T-helper 2 cell (primary cell): ENCODE results near the gene ABCB9.
A peak's percentile ranks its signal among the peaks of the same experiment; 100 is the strongest.
"Not testable (repeated sequence)": the region's sequence is repeated elsewhere in the genome, so short reads cannot be mapped to it uniquely, and the experiment has no call there.

Experiments
- DNase-seq, 5 experiments: peaks; one replicate each; pipeline versions ENCODE4 v3.0.0 to v3.0.0-alpha.2; 2012 to 2022

The ABCB9 gene

DNA sequence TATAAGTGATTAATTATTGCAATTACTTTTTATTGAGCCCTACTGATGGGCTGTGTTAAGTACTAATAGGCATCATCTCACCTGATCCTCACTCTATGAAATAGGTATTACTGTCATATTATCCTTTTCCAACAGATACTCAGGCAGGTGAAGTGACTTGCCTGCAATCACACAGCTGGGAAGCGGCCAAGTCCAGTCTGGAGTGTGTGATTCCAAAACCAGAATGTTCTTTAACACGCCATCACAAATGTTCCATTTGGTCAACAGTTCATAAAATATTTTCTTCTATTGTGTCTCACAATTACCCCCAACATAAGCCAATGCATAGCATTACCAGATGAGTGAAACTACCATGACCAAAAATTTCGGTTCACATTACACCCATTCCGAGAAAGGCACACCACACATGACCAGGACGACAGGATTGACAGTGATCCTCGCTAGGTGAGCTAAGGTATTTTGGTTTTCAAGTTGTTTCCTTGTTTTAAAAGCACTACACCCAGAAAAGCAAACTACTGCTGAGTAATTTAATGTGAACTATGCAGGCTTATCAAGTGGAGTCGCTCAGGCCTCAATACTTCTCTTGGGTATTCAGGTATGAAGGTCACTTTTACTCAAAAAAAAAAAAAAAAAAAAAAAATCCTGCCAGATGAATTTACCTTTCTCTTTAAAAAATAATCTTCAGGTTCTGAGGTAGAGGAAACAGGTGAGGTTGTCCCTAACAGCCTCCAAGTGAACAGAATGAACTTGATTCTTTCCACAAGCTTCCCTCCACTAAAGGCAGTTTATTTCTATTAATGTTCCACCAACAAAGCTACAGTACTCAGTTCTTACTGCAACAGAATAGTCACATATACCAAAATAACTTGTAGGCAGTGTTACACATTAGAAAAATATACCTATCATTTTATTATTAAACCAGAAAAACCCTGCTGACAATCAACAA is 72.8 kb downstream of the ABCB9 start:
- no peak for DNase-seq

DNA sequence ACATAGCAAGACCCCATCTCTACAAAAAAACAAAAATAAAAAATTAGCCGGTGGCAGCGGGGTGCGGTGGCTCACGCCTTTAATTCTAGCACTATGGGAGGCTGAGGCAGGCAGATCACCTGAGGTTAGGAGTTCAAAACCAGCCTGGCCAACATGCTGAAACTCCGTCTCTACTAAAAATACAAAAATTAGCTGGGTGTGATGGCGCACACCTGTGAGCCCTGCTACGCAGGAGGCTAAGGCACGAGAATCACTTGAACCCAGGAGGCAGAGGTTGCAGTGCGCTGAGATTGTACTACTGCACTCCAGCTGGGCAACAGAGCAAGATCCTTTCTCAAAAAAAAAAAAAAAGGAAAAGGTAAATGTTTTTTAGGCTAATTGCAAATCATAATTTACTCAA is 73.5 kb downstream of the ABCB9 start:
- not testable (repeated sequence) for DNase-seq

DNA sequence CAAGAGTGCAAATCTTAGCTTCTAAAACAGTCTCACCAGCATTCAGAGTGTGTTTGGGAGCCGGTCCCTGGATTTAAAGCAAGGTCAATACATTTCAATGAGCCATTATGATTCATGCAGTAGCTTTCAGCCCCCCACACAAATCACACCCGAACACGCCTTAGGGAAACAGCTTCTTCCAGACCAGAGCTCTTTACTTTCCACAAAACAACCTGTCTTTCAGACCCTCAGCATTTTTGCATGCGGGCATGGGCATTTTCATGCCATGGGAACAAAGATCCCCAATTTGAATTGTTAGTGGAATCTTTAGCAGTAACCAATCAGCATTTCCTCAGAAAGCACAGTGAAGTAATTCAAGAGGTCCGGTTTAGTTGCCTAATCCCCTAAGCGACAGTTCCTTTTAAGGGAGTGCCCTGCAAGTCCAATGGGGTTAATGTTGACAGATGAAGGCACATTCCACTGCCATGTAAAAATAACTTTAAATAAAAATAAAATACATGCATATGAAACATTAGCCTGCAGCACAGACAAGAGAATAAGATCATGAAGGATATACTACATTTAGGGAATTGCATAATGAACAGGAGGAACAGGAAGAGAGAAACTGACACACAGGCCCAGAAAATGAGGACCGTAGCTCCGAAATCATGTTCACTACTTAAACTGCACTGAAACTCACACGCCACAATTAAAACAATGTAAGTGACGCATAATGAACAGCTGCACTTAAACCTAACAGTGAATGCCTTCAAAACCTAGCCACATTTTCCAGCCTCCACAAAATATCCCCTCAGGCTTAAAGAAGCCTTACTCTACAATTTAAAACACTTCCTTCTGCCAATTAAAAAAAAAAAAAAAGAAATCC is 74.4 kb downstream of the ABCB9 start:
- DNase-seq, result no peak

DNA sequence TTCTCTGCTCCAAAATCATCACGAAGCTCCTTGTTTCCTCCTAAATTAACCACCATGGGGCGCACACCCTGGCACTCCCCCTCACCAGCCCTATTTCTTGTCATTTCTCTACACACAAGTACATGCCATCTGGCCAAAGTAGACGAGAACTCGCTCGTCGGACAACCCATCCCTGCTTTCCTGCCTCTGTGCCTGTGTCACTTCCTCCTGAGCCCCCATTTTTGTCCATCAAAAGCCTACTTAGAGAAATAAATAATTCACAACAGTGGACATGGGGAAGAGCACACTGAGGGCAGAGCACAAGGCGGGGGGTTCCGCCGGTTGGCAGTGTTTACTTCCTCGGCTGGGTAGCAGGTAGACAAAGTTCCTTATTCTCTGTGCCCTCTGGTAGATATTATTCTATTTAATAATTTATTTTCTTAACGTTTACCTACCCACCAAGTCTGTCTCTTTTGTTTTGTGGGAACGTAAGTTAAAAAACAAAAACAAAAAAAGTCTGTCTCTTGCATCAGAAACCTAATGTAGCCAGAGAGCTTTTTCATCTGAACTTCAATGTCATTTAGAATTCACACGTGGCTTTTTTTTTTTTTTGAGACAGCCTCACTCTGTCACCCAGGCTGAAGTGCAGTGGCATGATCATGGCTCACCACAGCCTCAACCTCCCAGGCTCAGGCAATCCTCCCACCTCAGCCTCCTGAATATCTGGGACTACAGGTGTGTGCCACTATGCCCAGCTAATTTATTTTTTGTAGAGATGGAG is 76.3 kb downstream of the ABCB9 start:
- DNase-seq, result no peak

DNA sequence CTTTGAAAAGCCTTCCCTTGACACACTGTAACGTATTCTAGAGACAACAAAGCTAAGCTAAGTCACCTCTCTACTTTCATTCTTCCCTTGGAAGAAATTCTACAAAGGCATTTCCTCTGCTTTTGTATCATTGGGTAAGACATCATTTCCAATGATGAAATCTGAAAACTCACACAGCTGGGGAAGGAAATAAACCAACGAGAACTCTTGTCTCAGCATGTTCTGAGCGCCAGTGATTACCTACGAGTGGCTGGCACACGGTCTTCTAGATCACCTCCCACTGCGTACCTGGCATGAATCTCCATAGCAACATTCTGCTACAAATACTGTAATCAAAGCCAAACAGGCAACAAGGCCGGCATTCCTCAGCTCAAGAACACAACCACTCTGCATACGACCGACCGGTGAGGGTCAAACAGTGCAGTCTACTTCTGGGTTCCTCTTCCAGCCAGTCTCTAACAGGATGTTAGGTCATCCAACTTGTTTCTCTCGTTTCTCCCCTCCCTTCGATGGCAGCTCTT is 78.0 kb downstream of the ABCB9 start:
- peak in 3 of 5 experiments; percentile 54 to 67 (median 60) for DNase-seq

DNA sequence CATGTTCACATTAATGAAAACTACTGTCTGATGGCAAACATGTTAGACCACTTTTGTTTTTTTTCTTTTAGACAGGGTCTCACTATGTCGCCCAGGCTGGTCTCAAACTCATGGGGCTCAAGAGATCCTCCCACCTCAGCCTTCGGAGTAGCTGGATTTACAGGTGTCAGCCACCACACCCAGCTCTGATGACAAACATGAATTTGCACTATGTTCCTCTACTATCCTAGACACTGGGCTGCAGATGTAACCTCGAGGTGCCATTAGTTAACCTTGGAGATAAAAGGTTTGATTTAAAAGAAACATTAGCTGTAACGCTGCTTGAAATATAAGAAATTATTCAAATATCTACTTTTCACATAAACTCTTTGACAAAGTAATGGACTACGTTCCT is 78.4 kb downstream of the ABCB9 start:
- no peak for DNase-seq

DNA sequence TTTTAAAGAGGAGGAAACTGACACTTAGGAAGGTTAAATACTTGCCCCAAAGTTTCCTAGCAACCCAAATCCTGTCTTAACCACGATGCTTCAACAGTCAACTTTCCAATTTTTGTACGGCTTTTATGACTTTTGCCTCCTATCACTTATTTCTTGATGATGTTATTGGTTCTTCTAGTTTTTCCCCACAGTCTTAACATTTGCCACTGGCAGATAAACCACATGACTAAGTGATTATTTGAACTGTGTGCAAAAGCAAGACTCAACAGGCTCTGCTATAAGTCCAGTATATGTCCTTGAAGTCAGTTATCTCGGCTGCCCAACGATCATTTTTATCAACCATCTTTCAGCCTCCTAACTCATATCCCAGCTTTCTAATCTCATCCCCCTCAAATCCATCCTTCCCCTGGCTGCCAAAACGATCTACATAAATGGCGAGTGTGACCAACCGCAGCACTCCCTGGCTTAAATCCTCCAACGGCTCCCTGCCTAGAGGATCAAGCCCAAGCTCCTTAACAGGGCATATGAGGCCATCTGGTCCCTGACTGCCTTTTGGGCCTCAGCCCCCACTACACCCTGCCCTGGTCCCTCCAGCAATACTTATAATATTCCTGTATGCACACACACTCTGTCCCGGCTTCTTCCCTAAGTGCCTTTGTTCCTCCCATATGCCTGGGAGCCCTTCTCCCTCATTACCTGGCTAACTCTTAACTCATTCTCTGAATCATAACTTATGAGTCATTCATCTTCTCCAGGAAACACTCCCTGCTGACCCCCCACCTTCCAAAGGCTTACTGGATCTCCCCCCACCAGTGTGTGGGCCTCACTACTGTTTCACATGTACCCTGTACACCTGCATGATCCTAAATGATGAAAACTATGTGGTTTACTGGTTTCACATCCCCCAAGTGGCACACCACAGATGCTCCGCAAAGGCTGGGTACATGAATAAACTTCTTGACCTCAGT is 79.1 kb downstream of the ABCB9 start:
- peak in 2 of 5 experiments; percentile 23 to 58 for DNase-seq

DNA sequence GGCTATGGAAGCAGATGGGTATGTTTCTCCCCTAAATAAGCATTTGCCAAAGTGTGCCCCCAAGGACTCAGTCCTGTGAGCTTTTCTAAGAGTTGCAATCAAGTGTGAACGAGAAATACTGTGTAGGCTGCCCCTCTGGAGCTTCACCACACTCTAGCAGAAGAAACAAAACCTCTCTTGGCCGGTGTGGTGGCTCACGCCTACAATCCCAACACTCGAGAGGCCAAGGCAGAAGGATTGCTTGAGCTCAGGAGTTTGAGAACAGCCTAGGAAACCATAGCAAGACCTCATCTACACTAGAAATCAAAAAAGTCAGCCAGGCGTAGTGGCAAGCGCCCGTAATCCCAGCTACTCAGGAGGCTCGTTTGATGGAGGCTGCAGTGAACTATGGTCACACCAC is 80.1 kb downstream of the ABCB9 start:
- no peak for DNase-seq

DNA sequence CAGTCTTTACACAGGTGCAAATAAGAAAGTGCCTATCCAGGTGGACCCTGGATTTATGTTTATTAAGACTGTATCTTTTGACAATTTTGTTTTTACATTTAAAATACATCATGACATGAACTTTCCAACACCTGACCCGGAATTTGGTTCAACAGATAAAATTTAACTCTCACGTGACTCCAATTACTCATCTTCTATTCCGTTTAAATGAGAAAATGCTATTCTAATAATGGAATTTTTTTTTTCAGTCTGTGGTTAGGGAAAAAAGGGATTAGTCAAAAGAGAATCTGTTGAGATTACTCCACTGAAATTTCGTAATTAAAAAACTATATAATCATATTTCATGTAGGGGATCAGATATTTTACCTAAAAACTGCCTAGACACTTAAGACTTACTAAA is 81.4 kb downstream of the ABCB9 start:
- DNase-seq, result no peak

DNA sequence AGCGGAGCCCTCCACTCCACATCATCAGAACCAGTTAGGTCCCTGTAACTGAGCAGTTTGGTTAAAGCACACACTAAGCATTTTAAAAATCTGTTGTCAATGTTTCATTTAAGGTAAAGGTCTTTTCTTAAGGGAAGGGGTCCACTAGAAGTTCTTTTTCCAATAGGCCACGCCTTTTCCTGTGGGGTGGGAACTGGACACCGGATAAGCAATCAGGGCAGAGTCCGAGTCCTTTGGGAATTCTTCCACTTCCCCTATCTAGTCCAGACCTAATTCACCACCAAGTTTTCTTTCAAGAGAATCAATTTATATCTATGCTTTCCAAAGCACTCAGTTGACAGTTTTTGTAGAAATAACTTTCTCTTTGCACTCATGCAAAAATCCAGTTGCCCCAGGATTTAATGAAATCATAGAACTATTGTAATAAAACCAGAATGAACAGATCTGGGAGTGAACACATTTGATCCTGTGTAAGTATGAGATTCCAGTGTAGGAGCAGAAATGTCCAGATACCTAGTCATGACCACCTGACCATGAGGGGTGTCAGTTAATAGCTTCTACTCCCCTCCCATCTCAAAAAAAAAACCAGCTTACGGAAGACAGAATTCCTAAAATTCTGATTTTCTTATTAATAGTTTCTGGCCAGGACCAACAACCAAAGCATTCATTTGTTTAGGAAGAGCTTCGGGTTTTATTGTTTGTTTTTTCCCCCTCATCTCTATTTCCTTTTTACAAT is 82.0 kb downstream of the ABCB9 start:
- no peak for DNase-seq

DNA sequence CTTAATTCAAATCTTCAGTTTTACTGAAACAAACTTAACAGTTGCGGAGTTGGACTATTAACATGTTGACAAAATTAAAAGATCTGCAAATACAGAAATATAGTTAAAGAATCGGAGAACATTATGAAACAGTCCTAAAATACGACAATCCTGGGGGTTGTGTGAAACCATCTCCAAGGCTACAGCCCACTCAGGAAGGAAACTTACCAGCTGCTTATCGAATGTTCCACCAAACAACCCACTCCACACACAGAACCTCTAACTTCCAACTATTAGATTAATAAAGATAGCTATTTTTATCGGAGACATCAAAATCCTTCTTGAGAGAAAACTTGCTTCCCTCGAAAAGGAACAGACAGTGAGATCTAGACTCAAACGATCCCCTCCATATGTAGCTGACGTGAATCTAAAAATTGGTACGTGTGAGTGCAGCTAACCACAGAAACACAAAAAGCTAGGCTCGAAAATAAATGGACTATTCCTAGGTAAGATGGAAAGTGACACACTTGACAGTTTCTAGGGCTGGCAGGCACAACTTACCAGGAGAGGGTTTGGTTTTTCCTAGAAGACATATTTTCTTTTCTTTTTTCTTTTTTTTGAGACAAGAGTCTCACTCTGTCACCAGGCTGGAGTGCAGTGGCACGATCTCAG is 83.2 kb downstream of the ABCB9 start:
- no peak for DNase-seq

DNA sequence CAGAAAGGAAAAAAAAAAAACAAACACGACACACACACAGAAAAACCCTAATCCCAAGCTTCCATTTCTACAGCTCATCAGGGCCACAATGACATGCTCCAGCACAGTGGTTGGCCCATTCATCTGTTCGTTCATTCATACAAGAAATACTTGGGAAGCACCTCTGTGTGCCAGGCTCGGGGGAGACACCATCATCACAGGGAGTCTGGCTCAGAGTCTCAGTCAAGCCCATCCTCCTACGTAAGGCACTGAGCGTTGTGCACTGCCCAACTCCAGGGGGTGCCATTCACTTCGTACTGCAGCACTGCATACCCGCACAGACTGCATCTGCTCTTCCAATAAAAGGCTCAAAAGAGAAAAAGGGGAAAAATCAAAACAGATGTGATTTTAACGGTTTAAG is 85.6 kb downstream of the ABCB9 start:
- no peak for DNase-seq

DNA sequence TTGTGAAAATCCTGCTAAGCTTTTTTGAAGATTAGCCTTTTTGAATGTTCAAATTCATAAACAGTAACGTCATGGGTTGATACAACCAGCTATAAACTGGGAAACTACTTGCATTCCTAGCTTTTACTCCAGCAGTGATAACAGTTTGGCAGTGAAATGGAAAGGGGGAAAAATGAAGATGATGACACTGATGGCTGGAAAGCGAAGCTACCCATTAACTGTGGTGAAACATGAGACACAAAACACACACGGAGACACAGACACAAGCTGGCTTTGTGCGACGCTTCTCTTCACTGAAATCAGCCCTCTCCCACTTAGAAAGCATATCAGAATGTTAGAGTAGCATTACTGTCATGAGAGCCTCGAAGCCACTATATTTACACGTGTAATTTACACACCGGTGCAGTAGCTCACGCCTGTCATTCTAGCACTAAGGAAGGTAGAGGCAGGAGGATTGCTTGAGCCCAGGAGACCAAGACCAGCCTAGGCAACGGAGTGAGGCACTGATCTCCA is 86.1 kb downstream of the ABCB9 start:
- no peak for DNase-seq
